Ishikawa (cell line): ENCODE measurements around the gene SLC35A5.

Source experiments
- CEBPB ChIP-seq: IDR thresholded peaks from 2 replicates; pipeline ENCODE4 v1.6.1; 2012
- EP300 ChIP-seq: IDR thresholded peaks from 2 replicates; pipeline ENCODE4 v1.6.1; 2012; ENCODE audit warnings: borderline replicate concordance
- MAX ChIP-seq: IDR thresholded peaks from 2 replicates; pipeline ENCODE4 v1.6.1; 2012
- RAD21 ChIP-seq: IDR thresholded peaks from 2 replicates; pipeline ENCODE4 v1.6.1; 2012; ENCODE audit warnings: low read depth
- REST ChIP-seq: IDR thresholded peaks from 2 replicates; pipeline ENCODE4 v1.6.1; 2012; ENCODE audit warnings: low read depth, mild to moderate bottlenecking
- TEAD4 ChIP-seq: IDR thresholded peaks from 2 replicates; pipeline ENCODE4 v1.6.1; 2012
- YY1 ChIP-seq: IDR thresholded peaks from 2 replicates; pipeline ENCODE4 v1.6.1; 2012; ENCODE audit warnings: low read depth

GRCh38 chr3:112602217-112602838 lies 40.5 kb downstream of the SLC35A5 start:
- TF ChIP-seq RAD21 (no peak), CEBPB (no peak), REST (no peak), MAX (no peak), YY1 (no peak), TEAD4 (no peak), EP300 (no peak)
